ENCODE results near the gene ZEB1. TPM values are rescaled to one million over a fixed set of nuclear protein-coding genes. Genes with fewer than 3 reads are reported as not detected.
"Not testable (repeated sequence)": the region's sequence is repeated elsewhere in the genome, so short reads cannot be mapped to it uniquely, and the experiment has no call there.

ZEB1 gene
- total RNA-seq, 4 donors from 2014 or later, result 22.4 to 61.1 (median 40.1) TPM

DNA sequence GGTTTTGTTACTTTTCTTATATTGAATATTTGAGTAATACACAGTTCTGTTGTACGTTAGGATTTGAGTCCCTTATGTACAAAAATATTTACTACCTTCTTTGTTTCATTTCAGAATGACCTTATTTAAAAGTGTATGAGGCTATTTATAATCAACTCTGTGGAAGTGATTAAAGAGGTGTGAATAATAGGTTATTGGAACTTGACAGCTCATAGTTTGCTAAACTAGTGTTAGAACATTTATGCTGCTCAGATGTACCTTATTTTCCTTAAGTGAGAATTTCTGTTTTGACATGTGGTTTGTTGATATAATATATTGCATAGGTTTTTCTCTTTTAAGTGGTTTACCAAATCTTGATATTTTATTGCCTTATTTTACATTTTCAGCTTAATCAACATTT is 105.5 kb downstream of the ZEB1 start:
- WGBS, 2 donors (ENCODE audit: low coverage in 1 of 2), result 65 to 84% methylated on average over 1 of the region's 1 CpG
- Histone ChIP-seq H3K4me3 (no peak overlapping the region), H3K27ac (no peak overlapping the region), H3K9me3 (peaks cover 0 to 3% of the 10 kb centered on the region in 2 donors), H3K4me1 (peaks cover 4 to 24% (median 8%) of the 10 kb centered on the region in 4 donors), H3K27me3 (no peaks in the 10 kb centered on the region), H3K36me3 (no peaks in the 10 kb centered on the region)
- intact Hi-C loops (cut with DNase I; ENCODE audit: low total_unique reads), result no loop called here
- TF ChIP-seq EP300 (IDR thresholded peaks at IDR 0.05; ENCODE audit: low read depth), result no peak
- TF ChIP-seq, protein P1, sequence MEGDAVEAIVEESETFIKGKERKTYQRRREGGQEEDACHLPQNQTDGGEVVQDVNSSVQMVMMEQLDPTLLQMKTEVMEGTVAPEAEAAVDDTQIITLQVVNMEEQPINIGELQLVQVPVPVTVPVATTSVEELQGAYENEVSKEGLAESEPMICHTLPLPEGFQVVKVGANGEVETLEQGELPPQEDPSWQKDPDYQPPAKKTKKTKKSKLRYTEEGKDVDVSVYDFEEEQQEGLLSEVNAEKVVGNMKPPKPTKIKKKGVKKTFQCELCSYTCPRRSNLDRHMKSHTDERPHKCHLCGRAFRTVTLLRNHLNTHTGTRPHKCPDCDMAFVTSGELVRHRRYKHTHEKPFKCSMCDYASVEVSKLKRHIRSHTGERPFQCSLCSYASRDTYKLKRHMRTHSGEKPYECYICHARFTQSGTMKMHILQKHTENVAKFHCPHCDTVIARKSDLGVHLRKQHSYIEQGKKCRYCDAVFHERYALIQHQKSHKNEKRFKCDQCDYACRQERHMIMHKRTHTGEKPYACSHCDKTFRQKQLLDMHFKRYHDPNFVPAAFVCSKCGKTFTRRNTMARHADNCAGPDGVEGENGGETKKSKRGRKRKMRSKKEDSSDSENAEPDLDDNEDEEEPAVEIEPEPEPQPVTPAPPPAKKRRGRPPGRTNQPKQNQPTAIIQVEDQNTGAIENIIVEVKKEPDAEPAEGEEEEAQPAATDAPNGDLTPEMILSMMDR (IDR thresholded peaks at IDR 0.05), result no peak
- no peak for TF ChIP-seq POLR2A (IDR thresholded peaks at IDR 0.05)
- no peak for TF ChIP-seq POLR2AphosphoS5 (IDR thresholded peaks at IDR 0.05)
- no peak for DNase-seq
- in situ Hi-C loops (cut with MboI; ENCODE audit: low pct_ligation_motif_present in 1 of 4, low pct_unique_long_range_greater_than_20kb in 1 of 4, low sequenced_read_pairs in 3 of 4), result no loop called here

DNA sequence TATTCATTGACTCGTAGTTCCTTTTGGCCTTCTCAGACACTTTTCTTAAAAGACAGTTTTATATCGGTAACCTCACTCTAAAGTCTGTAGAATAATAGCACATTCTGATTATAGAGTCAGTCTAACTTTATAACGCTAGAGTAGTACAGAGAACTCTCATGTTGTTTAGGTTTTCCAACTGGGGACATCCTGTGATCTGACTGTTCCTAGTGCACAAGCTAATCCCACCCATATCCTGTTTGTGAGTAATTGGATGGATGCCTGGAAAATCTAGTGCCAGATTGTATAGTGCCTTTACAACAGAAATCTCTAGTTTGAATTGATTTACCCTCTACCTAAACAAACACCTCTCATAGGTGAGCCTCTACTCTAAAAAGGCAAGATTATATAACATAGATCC is 107.4 kb downstream of the ZEB1 start:
- Histone ChIP-seq H3K36me3 (no peaks in the 10 kb centered on the region), H3K27me3 (no peaks in the 10 kb centered on the region), H3K4me1 (peaks cover 0 to 17% (median 7%) of the 10 kb centered on the region in 4 donors), H3K4me3 (no peak overlapping the region), H3K27ac (peak overlapping the region in 3 of 4 donors; percentile 11 to 50 (median 28)), H3K9me3 (peaks cover 0 to 3% of the 10 kb centered on the region in 2 donors)
- DNase-seq, result no peak
- intact Hi-C loops (cut with DNase I; ENCODE audit: low total_unique reads) (no loop called here), in situ Hi-C loops (cut with MboI; ENCODE audit: low pct_ligation_motif_present in 1 of 4, low pct_unique_long_range_greater_than_20kb in 1 of 4, low sequenced_read_pairs in 3 of 4) (no loop called here)
- TF ChIP-seq POLR2A (IDR thresholded peaks at IDR 0.05), result no peak
- TF ChIP-seq, protein P1 (IDR thresholded peaks at IDR 0.05), result no peak
- TF ChIP-seq POLR2AphosphoS5 (IDR thresholded peaks at IDR 0.05), result no peak
- TF ChIP-seq EP300 (IDR thresholded peaks at IDR 0.05; ENCODE audit: low read depth), result no peak
- 45 to 56% methylated on average over 3 of the region's 3 CpGs for WGBS, 2 donors (ENCODE audit: low coverage in 1 of 2)

DNA sequence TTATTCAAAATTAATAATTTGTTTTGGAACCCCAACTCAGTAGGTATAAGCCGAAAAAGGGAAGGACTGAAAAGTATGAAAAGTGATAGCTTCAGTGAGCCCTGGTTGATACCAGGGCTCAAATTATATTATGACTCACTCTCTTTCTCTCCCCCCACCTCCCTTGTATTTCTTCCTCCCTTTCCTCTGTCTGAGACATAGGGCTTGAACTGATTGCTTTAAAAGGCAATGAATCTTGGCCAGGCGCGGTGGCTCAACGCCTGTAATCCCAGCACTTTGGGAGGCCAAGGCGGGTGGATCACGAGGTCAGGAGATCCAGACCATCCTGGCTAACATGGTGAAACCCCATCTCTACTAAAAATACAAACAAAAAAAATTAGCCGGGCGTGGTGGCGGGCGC is 108.3 kb downstream of the ZEB1 start:
- Histone ChIP-seq H3K4me1 (peaks cover 0 to 17% (median 7%) of the 10 kb centered on the region in 4 donors), H3K27ac (peak overlapping the region in 1 of 4 donors; percentile 28)
- H3K9me3 ChIP-seq; H3K27me3 ChIP-seq; in situ Hi-C loops (cut with MboI; ENCODE audit: low pct_ligation_motif_present in 1 of 4, low pct_unique_long_range_greater_than_20kb in 1 of 4, low sequenced_read_pairs in 3 of 4); H3K36me3 ChIP-seq; intact Hi-C loops (cut with DNase I; ENCODE audit: low total_unique reads); H3K4me3 ChIP-seq; DNase-seq: not testable (repeated sequence)
- WGBS, 2 donors (ENCODE audit: low coverage in 1 of 2), result 91 to 94% methylated on average over 6 to 10 of the region's 10 CpGs

DNA sequence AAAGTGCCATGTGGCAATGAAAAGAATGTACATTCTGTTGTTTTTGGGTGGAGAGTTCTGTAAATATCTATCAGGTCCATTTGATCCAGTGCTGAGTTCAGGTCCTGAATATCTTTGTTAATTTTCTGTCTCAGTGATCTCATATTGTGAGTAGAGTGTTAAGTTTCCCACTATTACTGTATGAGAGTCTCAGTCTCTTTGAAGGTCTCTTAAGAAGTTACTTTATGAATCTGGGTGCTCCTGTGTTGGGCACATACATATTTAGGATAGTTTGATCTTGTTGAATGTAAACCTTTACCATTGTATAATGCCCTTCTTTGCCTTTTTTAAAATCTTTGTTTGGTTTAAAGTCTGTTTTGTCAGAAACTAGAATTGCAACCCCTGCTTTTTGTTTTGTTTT is 109.5 kb downstream of the ZEB1 start:
- peaks cover 0 to 17% (median 7%) of the 10 kb centered on the region in 4 donors for H3K4me1 ChIP-seq
- DNase-seq; H3K27ac ChIP-seq; H3K9me3 ChIP-seq; H3K4me3 ChIP-seq; intact Hi-C loops (cut with DNase I; ENCODE audit: low total_unique reads); H3K36me3 ChIP-seq; in situ Hi-C loops (cut with MboI; ENCODE audit: low pct_ligation_motif_present in 1 of 4, low pct_unique_long_range_greater_than_20kb in 1 of 4, low sequenced_read_pairs in 3 of 4); H3K27me3 ChIP-seq: not testable (repeated sequence)

DNA sequence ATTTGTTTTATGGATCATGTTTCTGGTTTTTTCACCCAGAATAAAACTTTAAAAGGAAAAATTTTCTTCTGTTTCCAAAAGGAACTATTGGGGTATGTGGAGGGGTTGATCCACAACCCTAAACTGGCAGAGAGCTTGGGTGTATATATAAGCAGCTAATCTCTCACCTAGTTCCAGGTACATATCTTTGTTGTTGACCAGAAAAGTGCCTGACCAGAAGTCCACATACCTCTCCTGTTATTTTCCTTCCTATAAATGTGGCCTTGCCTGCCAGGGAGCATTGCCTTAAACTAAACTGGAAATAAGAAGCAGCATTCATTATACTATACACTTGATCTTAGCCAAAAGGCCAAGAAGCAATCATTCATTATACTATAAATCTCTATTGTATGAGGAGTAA is 112.0 kb downstream of the ZEB1 start:
- Histone ChIP-seq H3K4me1 (peaks cover 0 to 8% (median 5%) of the 10 kb centered on the region in 4 donors), H3K9me3 (peaks cover 0 to 3% of the 10 kb centered on the region in 2 donors), H3K27me3 (no peaks in the 10 kb centered on the region), H3K36me3 (no peaks in the 10 kb centered on the region), H3K27ac (no peak overlapping the region), H3K4me3 (no peak overlapping the region)
- TF ChIP-seq, protein P1 (IDR thresholded peaks at IDR 0.05), result no peak
- TF ChIP-seq POLR2A (IDR thresholded peaks at IDR 0.05) (no peak), EP300 (IDR thresholded peaks at IDR 0.05; ENCODE audit: low read depth) (no peak), POLR2AphosphoS5 (IDR thresholded peaks at IDR 0.05) (no peak)
- in situ Hi-C loops (cut with MboI; ENCODE audit: low pct_ligation_motif_present in 1 of 4, low pct_unique_long_range_greater_than_20kb in 1 of 4, low sequenced_read_pairs in 3 of 4), result no loop called here
- intact Hi-C loops (cut with DNase I; ENCODE audit: low total_unique reads), result no loop called here
- no peak for DNase-seq

All from transverse colon (tissue), 4 donors.